ENCODE results near the gene GPRC5C. TPM values are rescaled to one million over a fixed set of nuclear protein-coding genes. Genes with fewer than 3 reads are reported as not detected.
A peak's percentile ranks its signal among the peaks of the same experiment; 100 is the strongest.

Gene GPRC5C
- total and polyA plus RNA-seq, 9 of the 15 experiments (the other 6 are each of a cell fraction or from before 2014, with no cell fraction given): 0.28 to 9.0 (median 4.1) TPM

DNA sequence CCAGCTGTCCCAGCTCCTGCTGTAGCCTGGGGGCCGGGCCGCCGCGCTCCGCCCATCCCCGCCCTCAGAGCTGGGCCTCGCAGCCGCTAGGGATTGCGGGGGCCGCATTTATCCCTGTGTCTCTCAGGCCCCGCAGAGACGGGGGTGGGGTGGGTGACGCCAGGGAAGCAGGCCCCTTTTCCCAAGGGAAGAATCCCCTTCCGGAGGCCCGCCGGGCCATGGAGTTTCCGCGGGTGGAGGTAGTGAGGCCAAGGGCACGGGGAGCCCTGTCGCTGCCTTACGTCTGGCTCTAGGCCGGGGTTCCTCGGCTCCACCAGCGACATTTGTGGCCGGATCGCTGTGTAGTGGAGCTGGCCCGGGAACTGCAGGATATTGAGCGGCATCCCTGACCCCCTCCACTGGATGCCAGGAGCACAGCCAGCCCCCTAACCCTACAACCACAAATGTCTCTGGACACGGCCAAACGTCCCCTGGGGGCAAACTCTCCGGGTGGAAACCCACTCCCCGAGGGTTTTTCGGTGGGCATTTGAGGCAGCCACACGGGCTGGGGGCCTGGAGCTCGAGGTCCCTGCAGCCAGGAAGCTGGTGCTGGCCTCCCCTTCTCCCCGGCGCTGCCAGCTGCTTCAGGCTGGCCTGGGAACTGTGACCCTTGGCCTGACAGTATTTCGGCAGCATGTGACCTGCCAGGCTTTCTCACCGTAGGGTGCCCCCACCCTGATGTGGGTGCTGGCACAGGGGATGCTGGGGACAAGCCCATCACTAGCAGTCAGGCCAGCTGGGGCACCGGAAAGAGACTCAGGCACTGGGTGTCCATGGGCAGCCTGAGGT is 22.5 kb downstream of the GPRC5C start (continued):
- TF ChIP-seq HSF4 (CRISPR knock-in tag; IDR thresholded peaks at IDR 0.05; ENCODE audit: borderline replicate concordance) (no peak), NEUROD1 (IDR thresholded peaks at IDR 0.05; ENCODE audit: borderline replicate concordance, low read depth, low read length, partially characterized antibody) (no peak), ZNF740 (CRISPR knock-in tag; IDR thresholded peaks at IDR 0.05) (no peak), ZNF740 (tag; IDR thresholded peaks at IDR 0.05) (no peak), ZFX (CRISPR knock-in tag; IDR thresholded peaks at IDR 0.05) (peak; percentile 95), ZFP91 (CRISPR knock-in tag; IDR thresholded peaks at IDR 0.05) (no peak), TSHZ1 (CRISPR knock-in tag; IDR thresholded peaks at IDR 0.05) (no peak), RBM22 (IDR thresholded peaks at IDR 0.05; ENCODE audit: low read depth, low read length, poor library complexity, severe bottlenecking) (no peak), ZNF583 (CRISPR knock-in tag; IDR thresholded peaks at IDR 0.05) (no peak), WHSC1 (IDR thresholded peaks at IDR 0.05; ENCODE audit: low read length) (no peak), NR2F6 (CRISPR knock-in tag; IDR thresholded peaks at IDR 0.05) (no peak), RBFOX2 (IDR thresholded peaks at IDR 0.05; ENCODE audit: low read depth, low read length) (peak; percentile 68), THRAP3 (IDR thresholded peaks at IDR 0.05; ENCODE audit: borderline replicate concordance) (no peak)
- TF ChIP-seq, protein P1, sequence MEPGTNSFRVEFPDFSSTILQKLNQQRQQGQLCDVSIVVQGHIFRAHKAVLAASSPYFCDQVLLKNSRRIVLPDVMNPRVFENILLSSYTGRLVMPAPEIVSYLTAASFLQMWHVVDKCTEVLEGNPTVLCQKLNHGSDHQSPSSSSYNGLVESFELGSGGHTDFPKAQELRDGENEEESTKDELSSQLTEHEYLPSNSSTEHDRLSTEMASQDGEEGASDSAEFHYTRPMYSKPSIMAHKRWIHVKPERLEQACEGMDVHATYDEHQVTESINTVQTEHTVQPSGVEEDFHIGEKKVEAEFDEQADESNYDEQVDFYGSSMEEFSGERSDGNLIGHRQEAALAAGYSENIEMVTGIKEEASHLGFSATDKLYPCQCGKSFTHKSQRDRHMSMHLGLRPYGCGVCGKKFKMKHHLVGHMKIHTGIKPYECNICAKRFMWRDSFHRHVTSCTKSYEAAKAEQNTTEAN (CRISPR knock-in tag; IDR thresholded peaks at IDR 0.05): no peak
- TF ChIP-seq, protein P2, sequence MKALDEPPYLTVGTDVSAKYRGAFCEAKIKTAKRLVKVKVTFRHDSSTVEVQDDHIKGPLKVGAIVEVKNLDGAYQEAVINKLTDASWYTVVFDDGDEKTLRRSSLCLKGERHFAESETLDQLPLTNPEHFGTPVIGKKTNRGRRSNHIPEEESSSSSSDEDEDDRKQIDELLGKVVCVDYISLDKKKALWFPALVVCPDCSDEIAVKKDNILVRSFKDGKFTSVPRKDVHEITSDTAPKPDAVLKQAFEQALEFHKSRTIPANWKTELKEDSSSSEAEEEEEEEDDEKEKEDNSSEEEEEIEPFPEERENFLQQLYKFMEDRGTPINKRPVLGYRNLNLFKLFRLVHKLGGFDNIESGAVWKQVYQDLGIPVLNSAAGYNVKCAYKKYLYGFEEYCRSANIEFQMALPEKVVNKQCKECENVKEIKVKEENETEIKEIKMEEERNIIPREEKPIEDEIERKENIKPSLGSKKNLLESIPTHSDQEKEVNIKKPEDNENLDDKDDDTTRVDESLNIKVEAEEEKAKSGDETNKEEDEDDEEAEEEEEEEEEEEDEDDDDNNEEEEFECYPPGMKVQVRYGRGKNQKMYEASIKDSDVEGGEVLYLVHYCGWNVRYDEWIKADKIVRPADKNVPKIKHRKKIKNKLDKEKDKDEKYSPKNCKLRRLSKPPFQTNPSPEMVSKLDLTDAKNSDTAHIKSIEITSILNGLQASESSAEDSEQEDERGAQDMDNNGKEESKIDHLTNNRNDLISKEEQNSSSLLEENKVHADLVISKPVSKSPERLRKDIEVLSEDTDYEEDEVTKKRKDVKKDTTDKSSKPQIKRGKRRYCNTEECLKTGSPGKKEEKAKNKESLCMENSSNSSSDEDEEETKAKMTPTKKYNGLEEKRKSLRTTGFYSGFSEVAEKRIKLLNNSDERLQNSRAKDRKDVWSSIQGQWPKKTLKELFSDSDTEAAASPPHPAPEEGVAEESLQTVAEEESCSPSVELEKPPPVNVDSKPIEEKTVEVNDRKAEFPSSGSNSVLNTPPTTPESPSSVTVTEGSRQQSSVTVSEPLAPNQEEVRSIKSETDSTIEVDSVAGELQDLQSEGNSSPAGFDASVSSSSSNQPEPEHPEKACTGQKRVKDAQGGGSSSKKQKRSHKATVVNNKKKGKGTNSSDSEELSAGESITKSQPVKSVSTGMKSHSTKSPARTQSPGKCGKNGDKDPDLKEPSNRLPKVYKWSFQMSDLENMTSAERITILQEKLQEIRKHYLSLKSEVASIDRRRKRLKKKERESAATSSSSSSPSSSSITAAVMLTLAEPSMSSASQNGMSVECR (CRISPR knock-in tag; IDR thresholded peaks at IDR 0.05): no peak
